Keratinocyte (primary cell): ENCODE measurements around the gene CFAP46. TPM values are rescaled to one million over a fixed set of nuclear protein-coding genes. Genes with fewer than 3 reads are reported as not detected.

Experiments
- DNase-seq: peaks from one replicate; pipeline ENCODE4 v3.0.0-alpha.2; 2011; ENCODE audit warnings: low read depth, missing footprints, low spot score
- FAIRE-seq: peaks from 2 replicates; lab custom pipeline; 2011; peaks lifted over from hg19 to GRCh38; lab: Jason Lieb, UNC
- H2AFZ ChIP-seq: 2 replicates; pipeline ENCODE4 v1.6.0; 2012; ENCODE audit warnings: low read length, control low read depth, inconsistent platforms; ENCODE audit not compliant: control insufficient read depth
- H3K27ac ChIP-seq: 2 replicates; pipeline ENCODE4 v1.5.1; 2011; ENCODE audit warnings: low read length; ENCODE audit not compliant: control insufficient read depth, insufficient read depth
- H3K27me3 ChIP-seq: 3 replicates; pipeline ENCODE4 v1.6.0; 2011; ENCODE audit warnings: low read length; ENCODE audit not compliant: control insufficient read depth, insufficient read depth; ENCODE audit errors: extremely low read depth
- H3K36me3 ChIP-seq, 2 experiments: 2 replicates in 1 of 2; 3 replicates in 1 of 2; pipeline ENCODE4 v1.5.1; 2011; ENCODE audit warnings: low read length in 2 of 2, mild to moderate bottlenecking in 1 of 2; ENCODE audit not compliant: control insufficient read depth in 2 of 2, insufficient read depth in 2 of 2; ENCODE audit errors: extremely low read depth in 1 of 2
- H3K4me1 ChIP-seq: 3 replicates; pipeline ENCODE4 v1.5.1; 2011; ENCODE audit warnings: low read length; ENCODE audit not compliant: control insufficient read depth, insufficient read depth; ENCODE audit errors: extremely low read depth
- H3K4me2 ChIP-seq: 3 replicates; pipeline ENCODE4 v1.6.0; 2011; ENCODE audit warnings: low read depth, low read length; ENCODE audit not compliant: control insufficient read depth, insufficient read depth; ENCODE audit errors: extremely low read depth
- H3K4me3 ChIP-seq, 3 experiments: fragments of 200-600 bp in 1 of 3; sonication (generic) in 1 of 3; 2 replicates in 2 of 3; 3 replicates in 1 of 3; pipeline ENCODE4 v1.5.1; 2011 to 2016; ENCODE audit warnings: low read length in 3 of 3, mild to moderate bottlenecking in 3 of 3, control low read depth in 2 of 3, inconsistent platforms in 1 of 3, low read depth in 1 of 3, mixed read lengths in 1 of 3, mixed run types in 1 of 3, moderate library complexity in 1 of 3; ENCODE audit not compliant: control insufficient read depth in 2 of 3, insufficient read depth in 2 of 3; ENCODE audit errors: extremely low read depth in 1 of 3
- H3K79me2 ChIP-seq: 2 replicates; pipeline ENCODE4 v1.6.0; 2012; ENCODE audit warnings: low read length; ENCODE audit not compliant: control insufficient read depth, insufficient read depth
- H3K9ac ChIP-seq: 3 replicates; pipeline ENCODE4 v1.6.0; 2011; ENCODE audit warnings: low read length; ENCODE audit not compliant: control insufficient read depth, insufficient read depth; ENCODE audit errors: extremely low read depth
- H3K9me1 ChIP-seq: 3 replicates; pipeline ENCODE4 v1.6.0; 2011; ENCODE audit warnings: low read length; ENCODE audit not compliant: control insufficient read depth, insufficient read depth; ENCODE audit errors: extremely low read depth
- H3K9me3 ChIP-seq: 2 replicates; pipeline ENCODE4 v1.5.1; 2012; ENCODE audit warnings: low read depth, low read length; ENCODE audit not compliant: control insufficient read depth
- H4K20me1 ChIP-seq: 3 replicates; pipeline ENCODE4 v1.6.0; 2011; ENCODE audit warnings: low read length; ENCODE audit not compliant: control insufficient read depth, insufficient read depth; ENCODE audit errors: extremely low read depth
- CTCF ChIP-seq, 3 experiments: IDR thresholded peaks in 1 of 3; conservative IDR thresholded peaks in 1 of 3; optimal IDR thresholded peaks in 1 of 3; 2 replicates in 2 of 3; 3 replicates in 1 of 3; pipeline versions ENCODE3 to v1.5.1; 2011; ENCODE audit warnings: low read length in 3 of 3, mild to moderate bottlenecking in 3 of 3, moderate library complexity in 2 of 3, control low read depth in 1 of 3, inconsistent platforms in 1 of 3; ENCODE audit not compliant: insufficient read depth in 2 of 3; ENCODE audit errors: extremely low read depth in 1 of 3
- EZH2 ChIP-seq: IDR thresholded peaks from one replicate; pipeline ENCODE4 v1.6.1; 2012; ENCODE audit warnings: inconsistent platforms, mild to moderate bottlenecking, low read length, moderate library complexity
- dilution Hi-C: fragments of 300-500 bp; cut with MboI; formaldehyde crosslinking; loops from one replicate; pipeline ENCODE4 v1.7.0; 2020; ENCODE audit warnings: low sequenced_read_pairs; ENCODE audit not compliant: extremely low pct_ligation_motif_present
- polyA plus RNA-seq, 5 experiments: library from polyadenylated mRNA; depleted of rRNA in 3 of 5; stranded (reverse) in 3 of 5; stranded (forward) in 1 of 5; unstranded in 1 of 5; fragments of >200 nt; gene quantifications; 1 replicate in 1 of 5; 2 replicates in 3 of 5; 3 replicates in 1 of 5; pipeline versions ENCODE4 v1.2.1 to v1.2.3, GENCODE V29; 2011 to 2012; ENCODE audit warnings: missing spikeins in 2 of 5, low read depth in 1 of 5, low replicate concordance in 1 of 5

Gene CFAP46
- polyA plus RNA-seq, 1 donor (not counting 4 experiments of a cell fraction or from before 2014, with no cell fraction given) = 1.00 TPM

GRCh38 chr10:132913559-132914115, 28.7 kb downstream of the CFAP46 start:
- FAIRE-seq = no peak

GRCh38 chr10:132912713-132913558, 29.4 kb downstream of the CFAP46 start:
- Histone ChIP-seq H3K4me2 (no peak overlapping the region), H3K36me3 (no peaks in the 10 kb centered on the region), H3K9ac (no peak overlapping the region), H3K27ac (no peak overlapping the region), H3K9me3 (no peaks in the 10 kb centered on the region), H2AFZ (no peak overlapping the region), H3K27me3 (no peaks in the 10 kb centered on the region), H3K79me2 (no peaks in the 10 kb centered on the region), H3K4me3 (no peak overlapping the region), H4K20me1 (no peaks in the 10 kb centered on the region), H3K4me1 (no peaks in the 10 kb centered on the region), H3K9me1 (no peaks in the 10 kb centered on the region)
- TF ChIP-seq CTCF (optimal IDR thresholded peaks at IDR 0.05 in 1 of 3, IDR thresholded peaks at IDR 0.05 in 1 of 3, conservative IDR thresholded peaks at IDR 0.05 in 1 of 3; ENCODE audit: extremely low read depth in 1 of 3, insufficient read depth in 2 of 3, low read length in 3 of 3) (no peak), EZH2 (no peak)
- dilution Hi-C loops = no loop called here
- FAIRE-seq (no peak), DNase-seq (no peak)

More at GRCh38 chr10:132913559-132914115, 28.7 kb downstream of the CFAP46 start:
- H4K20me1 ChIP-seq = no peaks in the 10 kb centered on the region
- no peak overlapping the region for H2AFZ ChIP-seq
- H3K27me3 ChIP-seq = no peaks in the 10 kb centered on the region
- H3K4me2 ChIP-seq = no peak overlapping the region
- no peak overlapping the region for H3K9ac ChIP-seq
- dilution Hi-C loops = no loop called here
- no peaks in the 10 kb centered on the region for H3K79me2 ChIP-seq
- TF ChIP-seq EZH2 (no peak), CTCF (optimal IDR thresholded peaks at IDR 0.05 in 1 of 3, IDR thresholded peaks at IDR 0.05 in 1 of 3, conservative IDR thresholded peaks at IDR 0.05 in 1 of 3; ENCODE audit: extremely low read depth in 1 of 3, insufficient read depth in 2 of 3, low read length in 3 of 3) (no peak)
- no peaks in the 10 kb centered on the region for H3K9me3 ChIP-seq
- no peak overlapping the region for H3K27ac ChIP-seq
- H3K4me3 ChIP-seq = no peak overlapping the region
- no peaks in the 10 kb centered on the region for H3K4me1 ChIP-seq
- no peak for DNase-seq
- H3K36me3 ChIP-seq = no peaks in the 10 kb centered on the region
- H3K9me1 ChIP-seq = no peaks in the 10 kb centered on the region
